ENCODE measurements around the gene EPHA3.

EPHA3 gene

GRCh38 chr3:89467898-89468363 lies 360.5 kb downstream of the EPHA3 start:
- no peak for DNase-seq

DNA sequence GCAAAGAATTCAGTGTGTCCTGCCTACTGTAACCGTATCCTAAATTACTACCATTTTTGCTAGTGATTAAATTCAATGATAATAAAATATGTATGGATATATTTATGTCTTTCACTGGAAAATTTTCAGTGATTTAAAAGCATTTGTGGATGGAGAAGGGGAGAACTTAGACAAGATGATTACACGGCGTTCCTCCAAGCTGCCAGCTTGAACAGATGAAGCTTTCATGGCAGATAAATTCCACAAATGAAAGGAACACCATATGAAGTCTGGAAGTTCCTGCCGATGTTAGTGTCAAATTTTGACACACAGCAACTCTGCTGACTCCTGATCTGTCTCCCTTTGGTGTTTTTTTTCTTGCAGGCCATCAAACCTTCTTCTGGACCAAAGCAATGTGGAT lies 364.7 kb downstream of the EPHA3 start:
- DNase-seq, result no peak

DNA sequence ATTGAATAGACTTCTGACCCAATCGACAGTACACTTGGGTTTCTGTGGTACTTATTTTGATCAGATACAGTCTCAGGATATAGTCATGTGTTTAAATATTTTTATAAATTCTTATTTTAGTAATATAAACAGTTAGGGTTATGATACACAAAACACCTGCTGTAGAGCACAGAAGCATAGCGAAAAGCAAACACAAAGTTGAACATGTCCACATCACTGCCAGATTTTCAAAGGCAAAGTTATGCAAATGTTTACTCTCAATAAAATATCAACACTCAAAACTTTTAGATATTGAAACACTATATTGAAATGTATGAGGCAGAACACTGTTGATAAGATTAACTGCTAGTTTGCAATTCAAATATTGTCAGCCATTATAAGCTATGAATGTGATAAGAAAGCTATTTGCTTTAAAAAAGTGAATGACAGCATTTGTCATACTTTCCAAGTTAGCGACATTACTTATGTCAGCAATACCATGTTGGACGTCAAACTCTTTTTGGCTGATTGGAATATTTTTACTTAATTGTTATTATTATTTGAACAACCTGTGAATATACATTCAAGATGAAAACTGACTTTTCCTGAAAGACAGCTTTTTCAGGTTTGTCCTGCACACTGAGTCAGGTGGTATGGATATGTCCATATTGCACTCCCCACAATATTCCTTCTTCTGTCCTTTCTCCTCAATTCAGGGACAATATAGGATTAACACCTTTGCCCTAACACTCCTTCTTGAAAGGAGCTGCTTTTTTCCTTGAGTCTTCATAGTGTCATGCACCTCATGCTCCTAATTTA lies 367.1 kb downstream of the EPHA3 start:
- DNase-seq, result no peak

DNA sequence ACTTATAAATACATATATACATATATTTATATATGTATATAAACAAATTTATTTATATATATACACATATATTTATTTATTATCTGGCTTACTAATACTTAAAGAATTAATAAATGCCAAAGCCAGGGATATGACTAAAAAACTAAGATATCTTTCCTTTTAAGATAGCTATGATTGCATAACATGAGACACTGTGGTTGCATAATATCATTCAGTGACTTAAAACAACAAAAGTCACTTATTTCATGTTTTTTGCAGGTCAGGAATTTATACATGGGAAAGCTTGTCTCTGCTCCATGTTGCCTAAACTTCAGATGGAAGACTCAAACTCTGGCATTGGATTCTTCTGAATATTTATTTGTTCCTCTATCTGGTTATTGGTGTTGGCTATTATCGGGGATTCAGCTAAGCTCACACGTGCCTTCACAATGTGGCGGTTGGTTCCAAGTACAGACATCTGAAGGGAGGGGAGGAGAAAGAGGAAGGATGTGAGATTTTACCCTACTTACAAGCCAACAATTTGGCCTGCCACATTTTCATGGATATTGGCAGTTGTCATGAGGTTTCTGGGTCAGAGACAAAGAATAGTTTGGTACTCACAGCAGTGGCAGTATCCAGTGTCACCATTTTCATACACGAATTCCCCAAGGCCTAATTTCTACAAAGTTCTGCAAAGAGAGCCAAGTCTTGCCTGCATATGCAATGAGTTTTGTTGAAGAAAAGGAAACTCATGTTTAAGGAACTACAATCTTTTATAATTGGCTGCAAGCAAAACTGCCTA lies 381.6 kb downstream of the EPHA3 start:
- DNase-seq, result no peak

GRCh38 chr3:89490129-89490528 lies 382.7 kb downstream of the EPHA3 start:
- DNase-seq, result no peak

DNA sequence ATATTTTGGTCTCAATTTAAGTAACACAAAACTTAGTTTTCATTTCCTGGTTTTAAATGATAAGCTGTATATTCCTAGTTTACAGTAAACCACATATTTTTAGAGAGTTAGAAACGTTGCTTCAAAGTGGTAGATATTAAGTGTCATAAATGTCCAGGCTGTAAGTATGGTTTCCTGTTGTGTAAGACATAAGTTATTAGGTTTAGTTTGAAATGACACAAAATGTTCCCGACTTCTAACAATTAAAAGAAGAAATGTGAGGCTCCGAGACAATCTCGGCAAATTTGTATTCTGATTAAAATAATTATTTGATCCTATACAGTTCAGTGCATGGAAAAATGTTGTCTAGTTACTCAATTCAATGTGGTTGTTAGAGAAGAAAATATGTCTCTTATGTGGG lies 387.3 kb downstream of the EPHA3 start:
- no peak for DNase-seq

DNA sequence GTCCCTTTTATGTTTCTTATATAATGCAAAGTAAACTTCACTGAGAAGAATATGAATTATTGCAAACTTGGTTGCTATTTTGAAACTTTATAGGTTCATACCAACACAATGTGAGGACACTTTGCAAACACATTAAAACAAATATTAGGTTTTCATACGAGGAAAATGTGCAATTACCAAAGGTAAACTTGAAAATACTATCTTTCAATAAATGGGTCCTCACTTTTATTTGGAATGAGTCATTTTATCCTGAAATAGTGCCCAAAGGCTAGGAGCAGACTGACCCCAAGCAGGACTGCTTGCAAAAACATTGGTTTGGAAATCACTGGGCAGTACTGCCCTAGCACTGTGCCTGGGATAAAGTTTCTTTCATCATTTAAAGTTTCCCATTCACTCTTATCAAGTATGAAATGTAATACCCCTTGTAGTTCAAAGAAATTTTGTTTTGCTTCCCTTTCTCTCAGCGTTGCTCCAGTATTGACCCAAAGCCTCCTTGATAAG lies 396.5 kb downstream of the EPHA3 start:
- no peak for DNase-seq

- no peak for DNase-seq
Observed at GRCh38 chr3:89504432-89504831, 397.0 kb downstream of the EPHA3 start.

- no peak for DNase-seq
Observed at GRCh38 chr3:89506462-89507103, 399.2 kb downstream of the EPHA3 start.

- no peak for DNase-seq
Observed at GRCh38 chr3:89521328-89521727, 413.9 kb downstream of the EPHA3 start.

DNA sequence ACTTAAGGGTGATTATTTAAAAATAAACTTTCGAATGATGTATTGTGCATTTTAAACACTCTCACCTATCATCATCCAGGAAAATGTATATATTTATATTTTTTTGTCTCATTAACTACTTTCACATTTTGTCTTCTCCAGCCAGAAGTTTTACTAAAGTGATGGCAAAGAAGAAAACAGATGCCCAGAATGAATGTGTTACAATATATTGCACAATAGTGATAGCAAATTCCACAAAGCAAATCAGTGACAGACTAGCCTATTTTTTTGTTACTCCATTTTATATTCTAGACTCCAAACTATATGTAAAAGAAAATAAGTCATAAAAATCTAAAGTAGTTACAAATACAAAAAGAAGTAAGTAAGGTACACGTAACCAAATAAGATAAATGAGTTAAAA lies 414.7 kb downstream of the EPHA3 start:
- DNase-seq, result no peak

DNA sequence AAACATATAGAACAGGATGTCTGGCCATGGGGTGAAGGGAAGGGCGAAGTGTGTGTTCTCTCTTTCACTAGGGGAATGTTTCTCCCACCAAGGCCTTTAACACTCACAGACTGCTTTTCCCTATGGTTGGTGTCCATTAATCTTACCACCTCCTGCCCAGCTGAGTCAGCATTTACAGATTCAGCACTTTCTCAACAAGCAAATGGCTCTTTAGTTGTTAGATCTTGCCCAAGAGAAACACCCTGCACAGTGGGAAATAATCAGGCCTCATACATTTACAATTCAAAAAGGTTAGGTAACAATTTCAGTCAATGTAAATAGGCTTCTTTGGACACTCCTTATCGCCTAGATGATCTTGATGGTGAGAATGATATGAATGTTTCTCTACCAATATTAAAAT lies 418.2 kb downstream of the EPHA3 start:
- DNase-seq, result no peak

DNA sequence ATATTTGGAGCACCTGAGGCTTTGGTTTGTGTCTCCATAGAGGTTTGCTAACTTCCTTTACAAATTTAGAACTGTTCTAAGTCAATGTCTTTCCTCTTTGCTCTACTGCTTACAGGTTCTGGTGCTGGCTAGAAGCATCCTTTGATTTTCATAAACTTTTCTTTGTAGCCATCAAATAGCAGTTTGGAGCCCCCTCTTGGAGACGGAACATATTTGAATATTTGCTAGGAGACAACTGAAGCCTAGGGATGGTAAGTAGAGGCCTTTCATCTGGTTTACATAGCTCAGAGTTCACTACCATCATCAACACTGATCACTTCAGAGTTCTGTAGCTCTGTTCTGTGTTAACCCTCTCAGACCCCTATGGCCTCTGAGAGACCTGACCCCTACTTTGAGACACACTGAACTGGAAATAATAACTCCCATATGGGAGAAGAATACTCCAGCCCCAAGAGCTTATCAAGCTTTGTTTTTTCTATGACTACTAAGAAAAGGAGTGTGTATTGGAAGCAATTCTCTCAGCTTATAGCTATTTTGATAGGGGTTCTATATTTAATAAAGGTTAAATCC lies 420.4 kb downstream of the EPHA3 start:
- DNase-seq, result no peak
